Activated CD8-positive, alpha-beta memory T cell treated with anti-CD3 and anti-CD28 coated beads, Interleukin-2, amount 50 U/mL, for 1 hour (primary cell): ENCODE measurements around the gene ATF2.
"Not testable (repeated sequence)": the region's sequence is repeated elsewhere in the genome, so short reads cannot be mapped to it uniquely, and the experiment has no call there.

Experiments
- DNase-seq: peaks from one replicate; pipeline ENCODE4 v3.0.0-alpha.2; 2020; ENCODE audit errors: extremely low read depth

ATF2 gene

GRCh38 chr2:175164235-175164634, 3.8 kb downstream of the ATF2 start:
- DNase-seq: no peak

DNA sequence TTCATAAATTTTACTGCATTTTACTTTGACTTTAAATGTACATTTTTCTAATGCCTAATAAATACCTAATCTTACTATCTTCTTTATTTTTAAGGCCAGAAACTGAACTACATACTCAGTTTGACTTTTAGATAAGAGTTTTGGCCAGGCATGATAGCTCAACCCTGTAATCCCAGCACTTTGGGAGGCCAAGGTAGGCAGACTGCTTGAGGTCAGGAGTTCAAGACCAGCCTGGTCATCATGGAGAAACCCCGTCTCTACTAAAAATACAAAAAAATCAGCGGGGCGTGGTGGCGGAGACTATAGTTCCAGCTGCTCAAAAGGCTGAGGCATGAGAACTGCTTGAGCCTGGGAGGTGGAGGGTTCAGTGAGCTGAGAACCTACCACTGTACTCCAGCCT, 9.1 kb downstream of the ATF2 start:
- DNase-seq: no peak

GRCh38 chr2:175156534-175156933, 11.5 kb downstream of the ATF2 start:
- DNase-seq: no peak

DNA sequence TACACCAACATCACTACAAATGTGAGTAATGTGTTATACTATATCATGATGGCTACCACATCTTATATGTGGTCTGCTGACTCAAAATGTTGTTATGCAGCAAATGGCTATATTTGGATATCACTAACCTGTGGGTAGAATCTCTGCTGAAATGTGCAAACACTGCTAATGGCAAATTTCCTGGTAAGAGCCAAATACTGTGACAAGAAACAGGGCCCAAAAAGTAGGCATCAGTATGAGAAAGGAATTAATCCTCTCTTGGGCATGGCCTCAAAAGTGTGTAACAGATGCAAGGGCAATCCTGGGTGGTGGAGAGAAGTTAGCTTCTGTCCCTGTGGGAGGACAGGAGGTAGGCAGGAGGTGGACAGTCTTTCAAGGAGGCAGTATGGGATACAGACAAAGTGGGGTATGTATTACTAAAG, 13.3 kb downstream of the ATF2 start:
- DNase-seq: no peak

- no peak for DNase-seq
Measured at GRCh38 chr2:175152242-175152641, 15.8 kb downstream of the ATF2 start.

DNA sequence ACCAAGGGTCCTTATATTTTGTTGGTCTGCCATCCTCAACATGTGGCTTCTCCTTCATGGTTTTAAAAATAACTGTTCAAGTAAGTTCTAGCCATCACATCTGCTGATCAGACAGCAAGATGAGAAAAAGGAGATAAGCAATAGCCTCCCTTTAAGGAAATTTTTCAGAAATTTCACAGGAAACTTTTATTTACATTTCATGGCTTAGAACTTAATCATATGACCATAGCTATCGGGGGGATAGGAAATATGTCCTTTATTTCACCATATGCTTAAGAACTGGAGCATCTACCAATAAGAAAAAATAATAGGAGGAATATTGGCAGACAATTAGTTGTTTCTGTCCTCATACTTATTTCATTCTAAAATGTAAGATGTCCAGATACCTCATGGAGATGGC, 16.2 kb downstream of the ATF2 start:
- DNase-seq: no peak

DNA sequence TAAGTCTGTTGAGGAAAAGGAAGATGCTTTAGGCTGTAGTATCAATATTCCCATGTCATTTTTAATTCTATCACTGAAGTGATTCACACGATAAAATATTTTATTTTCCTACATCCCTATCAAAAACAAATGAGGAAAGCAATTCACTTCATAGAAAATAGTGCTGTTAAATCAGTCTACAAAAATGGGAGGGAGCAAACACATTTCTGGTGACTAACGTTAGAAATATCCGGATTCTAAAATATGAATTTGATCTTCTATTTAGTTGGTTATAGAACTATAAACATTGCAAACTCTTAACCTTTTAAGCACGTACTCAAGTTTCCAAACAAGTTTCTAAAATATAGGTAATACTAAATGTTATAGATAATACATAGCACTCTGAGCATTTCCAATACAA, 20.8 kb downstream of the ATF2 start:
- no peak for DNase-seq

- DNase-seq: no peak
Measured at GRCh38 chr2:175143678-175144077, 24.3 kb downstream of the ATF2 start.

DNA sequence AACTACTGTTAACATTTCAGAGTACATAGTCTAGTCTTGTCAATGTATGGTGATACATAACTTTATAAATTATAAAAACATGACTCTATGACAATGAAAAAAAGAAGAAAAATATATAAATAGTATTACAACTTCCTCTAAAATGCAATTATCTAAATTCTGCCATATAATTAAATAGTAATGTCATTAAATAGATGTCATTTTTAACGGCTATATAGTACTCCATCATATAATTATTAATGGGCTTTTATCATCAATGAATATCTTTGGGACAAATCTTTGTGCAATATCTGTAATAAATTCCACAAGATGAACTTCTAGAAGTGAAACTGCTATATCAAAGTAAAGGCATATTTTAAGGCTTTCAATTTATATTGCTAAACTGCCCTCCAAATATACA, 24.8 kb downstream of the ATF2 start:
- no peak for DNase-seq

- no peak for DNase-seq
Measured at GRCh38 chr2:175140332-175140731, 27.7 kb downstream of the ATF2 start.

- DNase-seq: no peak
Measured at GRCh38 chr2:175137793-175138192, 30.2 kb downstream of the ATF2 start.

GRCh38 chr2:175136334-175137215, 31.4 kb downstream of the ATF2 start:
- DNase-seq: no peak

GRCh38 chr2:175135862-175136261, 32.1 kb downstream of the ATF2 start:
- DNase-seq: no peak

DNA sequence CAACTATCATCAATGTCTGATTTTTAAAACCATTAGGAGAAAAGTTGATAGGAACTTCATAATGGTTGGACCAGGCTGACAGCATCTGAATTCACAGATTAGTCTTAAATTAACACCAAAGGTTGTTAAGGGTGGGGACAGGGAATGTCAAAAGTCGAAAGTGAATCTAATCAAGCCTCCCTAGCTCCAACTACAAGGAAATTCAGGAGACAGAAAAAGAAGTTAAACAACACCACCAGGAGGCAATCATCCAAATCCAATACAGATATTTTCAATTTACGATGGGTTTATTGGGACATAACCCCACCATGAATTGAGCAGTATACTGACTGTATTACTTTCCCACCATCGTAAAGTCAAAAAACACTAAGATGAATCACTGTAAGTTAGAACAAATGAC, 32.8 kb downstream of the ATF2 start:
- no peak for DNase-seq

- no peak for DNase-seq
Measured at GRCh38 chr2:175131252-175131651, 36.8 kb downstream of the ATF2 start.

DNA sequence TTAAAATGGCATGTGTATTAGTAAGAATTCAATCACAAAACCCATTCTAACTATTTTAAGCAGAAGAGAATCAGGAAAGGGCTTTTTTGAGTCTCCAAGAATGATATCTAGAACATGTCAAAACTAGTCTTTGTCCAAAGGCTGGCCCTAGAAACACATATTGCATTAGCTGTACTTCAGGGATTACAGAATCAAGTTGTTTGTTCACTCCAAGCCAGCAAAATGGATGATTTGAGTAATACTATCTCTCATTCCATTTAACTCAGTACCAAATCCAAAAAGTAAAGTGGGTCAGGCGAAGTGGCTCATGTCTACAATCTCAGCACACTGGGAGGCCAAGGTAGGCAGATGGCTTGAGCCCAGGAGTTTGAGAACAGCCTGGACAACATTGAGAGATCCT, 41.3 kb downstream of the ATF2 start:
- DNase-seq: no peak

DNA sequence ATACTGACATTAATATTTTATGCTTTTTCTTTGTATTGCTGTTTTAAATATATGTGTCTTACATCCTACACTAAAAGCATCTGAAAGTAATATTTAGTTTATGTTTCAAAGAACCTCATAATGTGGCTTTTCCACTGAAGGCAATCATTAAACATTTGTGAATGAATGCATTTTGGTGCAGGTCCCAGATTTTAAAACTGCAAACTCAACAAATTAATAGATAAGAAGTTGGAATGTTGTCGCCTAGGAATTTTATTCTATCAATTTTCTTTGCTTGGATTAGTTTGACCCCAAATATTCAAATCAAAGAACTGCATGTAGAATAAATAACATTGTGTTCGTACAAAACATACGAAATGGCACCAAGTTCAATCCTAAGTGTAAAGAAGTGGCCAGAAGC, 44.7 kb downstream of the ATF2 start:
- DNase-seq: no peak

GRCh38 chr2:175111200-175111657, 56.8 kb downstream of the ATF2 start:
- DNase-seq: no peak

DNA sequence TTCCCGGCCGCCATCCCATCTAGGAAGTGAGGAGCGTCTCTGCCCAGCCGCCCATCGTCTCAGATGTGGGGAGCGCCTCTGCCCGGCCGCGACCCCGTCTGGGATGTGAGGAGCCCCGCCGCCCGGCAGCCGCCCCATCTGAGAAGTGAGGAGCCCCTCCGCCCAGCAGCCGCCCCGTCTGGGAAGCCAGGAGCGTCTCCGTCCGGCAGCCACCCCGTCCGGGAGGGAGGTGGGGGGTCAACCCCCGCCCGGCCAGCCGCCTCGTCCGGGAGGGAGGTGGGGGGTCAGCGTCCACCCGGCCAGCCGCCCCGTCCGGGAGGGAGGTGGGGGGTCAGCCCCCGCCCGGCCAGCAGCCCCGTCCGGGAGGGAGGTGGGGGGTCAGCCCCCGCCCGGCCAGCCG, 59.9 kb downstream of the ATF2 start:
- not testable (repeated sequence) for DNase-seq

DNA sequence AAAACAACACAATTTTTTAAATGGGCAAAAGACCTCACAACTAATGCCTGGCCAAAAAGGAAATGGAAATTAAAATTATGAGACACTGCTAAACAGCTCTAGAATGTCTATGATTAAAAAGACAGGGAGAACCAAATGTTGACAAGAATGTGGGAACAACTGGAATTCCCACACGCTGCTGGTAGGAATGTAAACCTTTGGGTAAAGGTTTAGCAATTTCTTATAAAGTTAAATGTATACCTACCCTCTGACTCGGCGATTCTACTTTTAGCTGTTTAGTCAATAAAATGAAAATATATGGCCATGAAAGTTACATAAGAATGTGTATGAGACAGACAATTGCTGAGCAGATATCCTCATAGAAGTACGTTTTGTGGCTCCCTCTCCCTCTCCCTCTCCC, 60.9 kb downstream of the ATF2 start:
- no peak for DNase-seq

GRCh38 chr2:175103191-175103590, 64.8 kb downstream of the ATF2 start:
- no peak for DNase-seq

DNA sequence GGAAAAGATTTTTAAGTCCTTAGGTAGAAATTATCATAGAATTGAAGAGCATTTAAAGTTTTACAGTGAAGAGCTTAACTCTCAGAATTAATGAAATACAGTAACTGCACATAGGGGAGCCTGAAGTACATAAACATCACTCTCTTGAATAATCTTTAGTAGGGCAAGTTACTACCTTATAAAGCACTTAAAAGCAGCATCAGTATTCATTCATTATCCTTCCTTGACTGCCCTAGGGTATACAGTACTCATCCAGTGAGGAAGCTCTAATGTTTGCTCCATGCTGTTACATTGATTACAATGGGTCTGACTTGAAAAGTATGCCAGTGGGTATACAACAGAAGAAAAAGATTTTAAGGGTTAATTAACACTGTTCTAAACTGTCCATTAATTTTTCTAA, 66.5 kb downstream of the ATF2 start:
- DNase-seq: no peak

DNA sequence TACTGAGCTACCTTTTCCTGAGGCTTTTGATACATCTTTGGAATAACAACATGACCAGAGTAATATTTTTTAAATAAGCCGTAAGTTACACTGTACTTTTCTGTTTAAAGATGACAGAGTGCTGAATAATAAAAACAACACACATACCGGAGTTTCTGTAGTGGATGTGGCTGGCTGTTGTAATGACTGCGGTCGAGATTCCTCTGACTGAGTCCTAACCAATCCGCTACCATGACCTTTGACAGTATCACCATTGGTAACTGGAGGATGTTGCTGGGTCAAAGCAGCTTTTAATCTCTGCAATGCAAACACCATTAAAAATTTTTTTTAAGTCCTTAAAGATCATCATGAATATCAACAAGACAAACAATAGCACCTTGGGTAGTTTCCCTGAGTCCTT, 70.7 kb downstream of the ATF2 start:
- DNase-seq: no peak

DNA sequence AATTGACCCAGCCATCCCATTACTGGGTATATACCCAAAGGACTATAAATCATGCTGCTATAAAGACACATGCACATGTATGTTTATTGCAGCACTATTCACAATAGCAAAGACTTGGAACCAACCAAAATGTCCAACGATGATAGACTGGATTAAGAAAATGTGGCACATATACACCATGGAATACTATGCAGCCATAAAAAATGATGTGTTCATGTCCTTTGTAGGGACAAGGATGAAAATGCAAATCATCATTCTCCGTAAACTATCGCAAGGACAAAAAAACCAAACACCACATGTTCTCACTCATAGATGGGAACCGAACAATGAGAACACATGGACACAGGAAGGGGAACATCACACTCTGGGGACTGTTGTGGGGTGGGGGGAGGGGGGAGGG, 83.9 kb downstream of the ATF2 start:
- not testable (repeated sequence) for DNase-seq
